ENCODE measurements around the gene KCNN3. TPM values are rescaled to one million over a fixed set of nuclear protein-coding genes. Genes with fewer than 3 reads are reported as not detected.
A peak's percentile ranks its signal among the peaks of the same experiment; 100 is the strongest.

KCNN3 gene
- total and polyA plus RNA-seq, 2 of the 13 experiments (the other 11 are each of a cell fraction or from before 2014, with no cell fraction given), result not detected

DNA sequence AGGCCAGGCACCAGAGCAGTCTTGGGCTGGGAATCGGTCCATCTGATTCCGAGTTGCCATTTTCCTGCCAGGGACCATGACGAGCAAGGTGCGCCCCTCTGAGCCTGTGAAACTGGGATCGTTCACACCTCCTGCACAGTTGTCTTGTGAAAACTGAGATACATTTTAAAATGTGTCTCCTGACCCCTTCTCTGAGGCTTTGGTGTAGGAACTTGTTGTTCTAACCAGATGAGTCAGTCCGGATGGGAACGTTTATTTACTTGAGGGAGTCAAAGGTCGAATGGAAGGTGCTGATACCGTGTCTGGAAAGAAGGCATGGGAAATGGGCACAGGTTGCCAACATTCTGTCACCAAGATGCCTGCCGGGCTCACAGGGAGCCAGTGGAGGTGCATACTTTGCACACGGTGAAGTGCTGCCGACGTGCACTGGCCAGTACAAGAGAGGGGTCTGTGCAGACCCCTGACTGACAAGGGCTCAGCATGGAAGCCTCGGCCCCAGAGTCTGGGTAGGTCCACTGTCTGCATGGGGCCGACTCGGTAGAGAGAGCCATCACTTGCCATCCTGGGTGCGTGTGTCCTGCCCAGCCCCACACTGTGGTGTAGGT is 7.4 kb upstream of the KCNN3 start (continued):
- TF ChIP-seq NFIB (CRISPR knock-in tag; IDR thresholded peaks at IDR 0.05; ENCODE audit: borderline replicate concordance) (no peak), HHEX (CRISPR knock-in tag; IDR thresholded peaks at IDR 0.05) (0 out of 2 replicates have a peak, but pooled peaks have one; percentile 37), DPF2 (CRISPR knock-in tag; IDR thresholded peaks at IDR 0.05; ENCODE audit: borderline replicate concordance, low read depth) (peak; percentile 88; the same call in 1 of the 2 replicates), ZNF577 (CRISPR knock-in tag; IDR thresholded peaks at IDR 0.05; ENCODE audit: borderline replicate concordance, low read depth) (no peak), KLF15 (CRISPR knock-in tag; IDR thresholded peaks at IDR 0.05; ENCODE audit: borderline replicate concordance) (no peak), USF2 (IDR thresholded peaks at IDR 0.05; ENCODE audit: low read depth, low read length) (no peak), USF2 (CRISPR knock-in tag; IDR thresholded peaks at IDR 0.05; ENCODE audit: borderline replicate concordance) (no peak), NCOA5 (CRISPR knock-in tag; IDR thresholded peaks at IDR 0.05) (no peak), ZNF350 (CRISPR knock-in tag; IDR thresholded peaks at IDR 0.05; ENCODE audit: borderline replicate concordance, low read depth) (no peak), ZNF597 (CRISPR knock-in tag; IDR thresholded peaks at IDR 0.05) (no peak), NCOA2 (CRISPR knock-in tag; IDR thresholded peaks at IDR 0.05) (no peak), CHD4 (IDR thresholded peaks at IDR 0.05; ENCODE audit: borderline replicate concordance, low read length) (no peak), ZNF7 (CRISPR knock-in tag; IDR thresholded peaks at IDR 0.05) (no peak), ZSCAN25 (CRISPR knock-in tag; IDR thresholded peaks at IDR 0.05) (no peak), ZNF451 (CRISPR knock-in tag; IDR thresholded peaks at IDR 0.05) (no peak), HNRNPK (IDR thresholded peaks at IDR 0.05; ENCODE audit: low read depth, low read length, poor library complexity, severe bottlenecking) (no peak)
- TF ChIP-seq, protein P1, sequence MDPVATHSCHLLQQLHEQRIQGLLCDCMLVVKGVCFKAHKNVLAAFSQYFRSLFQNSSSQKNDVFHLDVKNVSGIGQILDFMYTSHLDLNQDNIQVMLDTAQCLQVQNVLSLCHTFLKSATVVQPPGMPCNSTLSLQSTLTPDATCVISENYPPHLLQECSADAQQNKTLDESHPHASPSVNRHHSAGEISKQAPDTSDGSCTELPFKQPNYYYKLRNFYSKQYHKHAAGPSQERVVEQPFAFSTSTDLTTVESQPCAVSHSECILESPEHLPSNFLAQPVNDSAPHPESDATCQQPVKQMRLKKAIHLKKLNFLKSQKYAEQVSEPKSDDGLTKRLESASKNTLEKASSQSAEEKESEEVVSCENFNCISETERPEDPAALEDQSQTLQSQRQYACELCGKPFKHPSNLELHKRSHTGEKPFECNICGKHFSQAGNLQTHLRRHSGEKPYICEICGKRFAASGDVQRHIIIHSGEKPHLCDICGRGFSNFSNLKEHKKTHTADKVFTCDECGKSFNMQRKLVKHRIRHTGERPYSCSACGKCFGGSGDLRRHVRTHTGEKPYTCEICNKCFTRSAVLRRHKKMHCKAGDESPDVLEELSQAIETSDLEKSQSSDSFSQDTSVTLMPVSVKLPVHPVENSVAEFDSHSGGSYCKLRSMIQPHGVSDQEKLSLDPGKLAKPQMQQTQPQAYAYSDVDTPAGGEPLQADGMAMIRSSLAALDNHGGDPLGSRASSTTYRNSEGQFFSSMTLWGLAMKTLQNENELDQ (CRISPR knock-in tag; IDR thresholded peaks at IDR 0.05; ENCODE audit: borderline replicate concordance), result no peak
- TF ChIP-seq, protein P2, sequence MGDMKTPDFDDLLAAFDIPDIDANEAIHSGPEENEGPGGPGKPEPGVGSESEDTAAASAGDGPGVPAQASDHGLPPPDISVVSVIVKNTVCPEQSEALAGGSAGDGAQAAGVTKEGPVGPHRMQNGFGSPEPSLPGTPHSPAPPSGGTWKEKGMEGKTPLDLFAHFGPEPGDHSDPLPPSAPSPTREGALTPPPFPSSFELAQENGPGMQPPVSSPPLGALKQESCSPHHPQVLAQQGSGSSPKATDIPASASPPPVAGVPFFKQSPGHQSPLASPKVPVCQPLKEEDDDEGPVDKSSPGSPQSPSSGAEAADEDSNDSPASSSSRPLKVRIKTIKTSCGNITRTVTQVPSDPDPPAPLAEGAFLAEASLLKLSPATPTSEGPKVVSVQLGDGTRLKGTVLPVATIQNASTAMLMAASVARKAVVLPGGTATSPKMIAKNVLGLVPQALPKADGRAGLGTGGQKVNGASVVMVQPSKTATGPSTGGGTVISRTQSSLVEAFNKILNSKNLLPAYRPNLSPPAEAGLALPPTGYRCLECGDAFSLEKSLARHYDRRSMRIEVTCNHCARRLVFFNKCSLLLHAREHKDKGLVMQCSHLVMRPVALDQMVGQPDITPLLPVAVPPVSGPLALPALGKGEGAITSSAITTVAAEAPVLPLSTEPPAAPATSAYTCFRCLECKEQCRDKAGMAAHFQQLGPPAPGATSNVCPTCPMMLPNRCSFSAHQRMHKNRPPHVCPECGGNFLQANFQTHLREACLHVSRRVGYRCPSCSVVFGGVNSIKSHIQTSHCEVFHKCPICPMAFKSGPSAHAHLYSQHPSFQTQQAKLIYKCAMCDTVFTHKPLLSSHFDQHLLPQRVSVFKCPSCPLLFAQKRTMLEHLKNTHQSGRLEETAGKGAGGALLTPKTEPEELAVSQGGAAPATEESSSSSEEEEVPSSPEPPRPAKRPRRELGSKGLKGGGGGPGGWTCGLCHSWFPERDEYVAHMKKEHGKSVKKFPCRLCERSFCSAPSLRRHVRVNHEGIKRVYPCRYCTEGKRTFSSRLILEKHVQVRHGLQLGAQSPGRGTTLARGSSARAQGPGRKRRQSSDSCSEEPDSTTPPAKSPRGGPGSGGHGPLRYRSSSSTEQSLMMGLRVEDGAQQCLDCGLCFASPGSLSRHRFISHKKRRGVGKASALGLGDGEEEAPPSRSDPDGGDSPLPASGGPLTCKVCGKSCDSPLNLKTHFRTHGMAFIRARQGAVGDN (CRISPR knock-in tag; IDR thresholded peaks at IDR 0.05), result peak; percentile 29
- TF ChIP-seq, protein P3, sequence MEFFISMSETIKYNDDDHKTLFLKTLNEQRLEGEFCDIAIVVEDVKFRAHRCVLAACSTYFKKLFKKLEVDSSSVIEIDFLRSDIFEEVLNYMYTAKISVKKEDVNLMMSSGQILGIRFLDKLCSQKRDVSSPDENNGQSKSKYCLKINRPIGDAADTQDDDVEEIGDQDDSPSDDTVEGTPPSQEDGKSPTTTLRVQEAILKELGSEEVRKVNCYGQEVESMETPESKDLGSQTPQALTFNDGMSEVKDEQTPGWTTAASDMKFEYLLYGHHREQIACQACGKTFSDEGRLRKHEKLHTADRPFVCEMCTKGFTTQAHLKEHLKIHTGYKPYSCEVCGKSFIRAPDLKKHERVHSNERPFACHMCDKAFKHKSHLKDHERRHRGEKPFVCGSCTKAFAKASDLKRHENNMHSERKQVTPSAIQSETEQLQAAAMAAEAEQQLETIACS (CRISPR knock-in tag; IDR thresholded peaks at IDR 0.05), result no peak

Data from HepG2 (cell line).